ENCODE results near the gene IWS1. TPM values are rescaled to one million over a fixed set of nuclear protein-coding genes. Genes with fewer than 3 reads are reported as not detected.
A peak's percentile ranks its signal among the peaks of the same experiment; 100 is the strongest.
"Not testable (repeated sequence)": the region's sequence is repeated elsewhere in the genome, so short reads cannot be mapped to it uniquely, and the experiment has no call there.

The IWS1 gene
- total RNA-seq, 1 experiment from 2014 or later = 46.6 TPM

DNA sequence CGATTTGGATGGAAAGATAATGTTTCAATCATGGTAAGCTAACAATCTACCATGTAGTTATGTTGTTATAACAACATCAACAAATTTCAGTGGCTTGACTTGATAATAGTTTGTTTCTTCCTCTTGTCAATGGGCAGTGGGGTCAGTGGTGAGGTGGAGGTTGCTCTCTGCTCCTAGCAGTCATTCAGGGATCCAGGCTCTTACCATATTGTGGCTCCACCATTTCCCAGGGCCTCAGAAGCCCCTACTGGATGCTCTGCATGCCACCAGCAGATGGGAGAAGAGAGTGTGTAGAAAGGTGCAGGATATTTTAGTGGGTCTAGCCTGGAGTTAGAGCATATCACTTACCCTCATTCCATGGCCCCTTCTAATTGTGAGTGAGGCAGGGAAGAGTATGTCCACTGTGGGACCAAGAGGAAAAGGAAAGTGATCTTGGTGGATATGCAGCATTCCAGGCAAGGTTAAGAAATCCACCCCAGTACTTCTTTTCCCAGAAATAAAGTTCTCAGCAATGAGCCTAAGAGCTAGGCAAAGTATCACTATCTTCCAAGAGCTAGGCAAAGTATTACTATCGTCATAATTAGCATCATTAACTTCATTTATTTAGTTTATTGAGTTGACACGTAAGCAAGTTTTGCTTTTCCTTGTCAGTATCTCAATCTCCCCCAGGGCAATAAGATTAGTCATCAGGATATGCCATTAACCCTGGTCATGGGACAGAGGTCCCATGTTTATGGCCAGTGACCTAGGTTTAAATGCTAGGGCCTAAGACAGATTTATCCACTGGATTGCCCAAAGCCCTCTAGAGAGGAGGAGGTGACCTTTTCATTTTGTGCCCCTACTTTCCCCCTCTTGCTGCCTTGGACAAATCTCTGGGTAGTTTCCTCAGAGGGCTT is 4.2 kb upstream of the IWS1 start:
- no TSS peak for BruUV-seq (replicated peaks)
- Histone ChIP-seq H2AFZ (ENCODE audit: low read depth, low read length, poor library complexity, severe bottlenecking) (no peak overlapping the region), H3K4me3 (replicated peaks in 1 of 2; ENCODE audit: low read depth in 1 of 2, low read length in 2 of 2) (no peak overlapping the region), H4K20me1 (ENCODE audit: insufficient read depth) (no peaks in the 10 kb centered on the region), H3K27me3 (ENCODE audit: insufficient read depth, low read length) (peaks cover 7% of the 10 kb centered on the region; the same call in 1 of the 2 replicates), H3K9ac (ENCODE audit: low read length) (no peak overlapping the region), H3K9me3 (ENCODE audit: control insufficient read depth in 1 of 2, insufficient read depth in 1 of 2, low read depth in 1 of 2, low read length in 2 of 2) (no peaks in the 10 kb centered on the region), H3K27ac (ENCODE audit: low read depth, low read length) (no peak overlapping the region), H3K4me2 (ENCODE audit: low read length) (no peak overlapping the region), H3K9me2 (ENCODE audit: insufficient read depth) (no peaks in the 10 kb centered on the region), H3K79me2 (ENCODE audit: insufficient read depth, low read length) (peaks cover 8% of the 10 kb centered on the region), H3K36me3 (ENCODE audit: control insufficient read depth in 1 of 2, insufficient read depth in 2 of 2, low read length in 2 of 2) (no peaks in the 10 kb centered on the region), H3K4me1 (ENCODE audit: control insufficient read depth in 1 of 2, insufficient read depth in 2 of 2, low read length in 2 of 2) (peaks cover 5 to 24% of the 10 kb centered on the region in 2 experiments; a peak in 3 of 4 replicates)
- RAD21 ChIA-PET (ENCODE audit: low non-redundant PET in 1 of 2, low total read pairs in 2 of 2, uncharacterized antibody in 2 of 2, unreplicated experiment in 2 of 2) = no interaction called here
- POLR2A ChIA-PET = no interaction called here
- TF ChIP-seq CEBPB (IDR thresholded peaks at IDR 0.05; ENCODE audit: low read depth) = no peak
- TF ChIP-seq, protein P1, sequence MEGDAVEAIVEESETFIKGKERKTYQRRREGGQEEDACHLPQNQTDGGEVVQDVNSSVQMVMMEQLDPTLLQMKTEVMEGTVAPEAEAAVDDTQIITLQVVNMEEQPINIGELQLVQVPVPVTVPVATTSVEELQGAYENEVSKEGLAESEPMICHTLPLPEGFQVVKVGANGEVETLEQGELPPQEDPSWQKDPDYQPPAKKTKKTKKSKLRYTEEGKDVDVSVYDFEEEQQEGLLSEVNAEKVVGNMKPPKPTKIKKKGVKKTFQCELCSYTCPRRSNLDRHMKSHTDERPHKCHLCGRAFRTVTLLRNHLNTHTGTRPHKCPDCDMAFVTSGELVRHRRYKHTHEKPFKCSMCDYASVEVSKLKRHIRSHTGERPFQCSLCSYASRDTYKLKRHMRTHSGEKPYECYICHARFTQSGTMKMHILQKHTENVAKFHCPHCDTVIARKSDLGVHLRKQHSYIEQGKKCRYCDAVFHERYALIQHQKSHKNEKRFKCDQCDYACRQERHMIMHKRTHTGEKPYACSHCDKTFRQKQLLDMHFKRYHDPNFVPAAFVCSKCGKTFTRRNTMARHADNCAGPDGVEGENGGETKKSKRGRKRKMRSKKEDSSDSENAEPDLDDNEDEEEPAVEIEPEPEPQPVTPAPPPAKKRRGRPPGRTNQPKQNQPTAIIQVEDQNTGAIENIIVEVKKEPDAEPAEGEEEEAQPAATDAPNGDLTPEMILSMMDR (IDR thresholded peaks at IDR 0.05 in 2 of 3, conservative IDR thresholded peaks at IDR 0.05 in 1 of 3; ENCODE audit: borderline replicate concordance in 1 of 3, insufficient read depth in 1 of 3, low read depth in 2 of 3, low read length in 2 of 3) = 0 out of 6 replicates have a peak, but pooled peaks of 1 of the 3 experiments have one; percentile 6
- DNase-seq (ENCODE audit: low read depth, low spot score) (no peak), ATAC-seq (no peak)
- CTCF ChIA-PET = no interaction called here
- intact Hi-C loops (cut with micrococcal nuclease) = no loop called here

DNA sequence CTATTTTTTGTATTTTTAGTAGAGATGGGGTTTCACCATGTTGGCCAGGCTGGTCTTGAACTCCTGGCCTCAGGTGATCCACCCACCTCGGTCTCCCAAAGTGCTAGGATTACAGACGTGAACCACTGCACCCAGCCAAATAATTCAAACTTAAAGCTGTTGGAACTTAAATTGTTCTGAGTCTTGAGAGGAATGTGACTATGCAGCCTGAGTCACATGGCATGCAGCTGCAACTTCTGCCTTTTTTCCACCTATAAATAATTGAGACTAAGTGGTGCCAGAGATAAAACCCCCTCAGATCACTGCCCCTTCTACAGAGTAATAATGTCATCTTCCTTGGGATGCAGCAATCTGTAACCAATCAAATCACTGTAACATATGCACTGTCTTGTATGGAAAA is 3.1 kb upstream of the IWS1 start:
- DNase-seq (ENCODE audit: low read depth, low spot score); H4K20me1 ChIP-seq (ENCODE audit: insufficient read depth); H3K9me3 ChIP-seq (ENCODE audit: control insufficient read depth in 1 of 2, insufficient read depth in 1 of 2, low read depth in 1 of 2, low read length in 2 of 2); BruUV-seq (replicated peaks); H3K9me2 ChIP-seq (ENCODE audit: insufficient read depth); intact Hi-C loops (cut with micrococcal nuclease); H3K27me3 ChIP-seq (ENCODE audit: insufficient read depth, low read length); H3K9ac ChIP-seq (ENCODE audit: low read length); RAD21 ChIA-PET (ENCODE audit: low non-redundant PET in 1 of 2, low total read pairs in 2 of 2, uncharacterized antibody in 2 of 2, unreplicated experiment in 2 of 2); H3K36me3 ChIP-seq (ENCODE audit: control insufficient read depth in 1 of 2, insufficient read depth in 2 of 2, low read length in 2 of 2); H3K4me2 ChIP-seq (ENCODE audit: low read length); H2AFZ ChIP-seq (ENCODE audit: low read depth, low read length, poor library complexity, severe bottlenecking); H3K4me3 ChIP-seq (replicated peaks in 1 of 2; ENCODE audit: low read depth in 1 of 2, low read length in 2 of 2); H3K27ac ChIP-seq (ENCODE audit: low read depth, low read length); CTCF ChIA-PET; POLR2A ChIA-PET; ATAC-seq: not testable (repeated sequence)
- peaks cover 18% of the 10 kb centered on the region for H3K79me2 ChIP-seq (ENCODE audit: insufficient read depth, low read length)
- H3K4me1 ChIP-seq (ENCODE audit: control insufficient read depth in 1 of 2, insufficient read depth in 2 of 2, low read length in 2 of 2) = peaks cover 5 to 28% of the 10 kb centered on the region in 2 experiments; a peak in 3 of 4 replicates

All from HCT116 (cell line).